KOPT-K1 (cell line): Measurements from ENCODE around the gene FBXL7.

Experiments used
- H3K27ac ChIP-seq: fragments of 200-600 bp; sonication (generic); 2 replicates; pipeline ENCODE4 v1.5.1; 2016; ENCODE audit warnings: antibody characterized with exemption, mild to moderate bottlenecking, low read depth, low read length; ENCODE audit not compliant: poor library complexity, severe bottlenecking
- H3K36me3 ChIP-seq: fragments of 200-600 bp; sonication (generic); 2 replicates; pipeline ENCODE4 v1.5.1; 2017; ENCODE audit warnings: antibody characterized with exemption, mild to moderate bottlenecking, low read length, moderate library complexity; ENCODE audit not compliant: insufficient read depth
- H3K9me3 ChIP-seq: fragments of 200-600 bp; sonication (generic); 2 replicates; pipeline ENCODE4 v1.5.1; 2017; ENCODE audit warnings: antibody characterized with exemption, low read length, mild to moderate bottlenecking; ENCODE audit not compliant: insufficient read depth, poor library complexity, severe bottlenecking

The FBXL7 gene

DNA sequence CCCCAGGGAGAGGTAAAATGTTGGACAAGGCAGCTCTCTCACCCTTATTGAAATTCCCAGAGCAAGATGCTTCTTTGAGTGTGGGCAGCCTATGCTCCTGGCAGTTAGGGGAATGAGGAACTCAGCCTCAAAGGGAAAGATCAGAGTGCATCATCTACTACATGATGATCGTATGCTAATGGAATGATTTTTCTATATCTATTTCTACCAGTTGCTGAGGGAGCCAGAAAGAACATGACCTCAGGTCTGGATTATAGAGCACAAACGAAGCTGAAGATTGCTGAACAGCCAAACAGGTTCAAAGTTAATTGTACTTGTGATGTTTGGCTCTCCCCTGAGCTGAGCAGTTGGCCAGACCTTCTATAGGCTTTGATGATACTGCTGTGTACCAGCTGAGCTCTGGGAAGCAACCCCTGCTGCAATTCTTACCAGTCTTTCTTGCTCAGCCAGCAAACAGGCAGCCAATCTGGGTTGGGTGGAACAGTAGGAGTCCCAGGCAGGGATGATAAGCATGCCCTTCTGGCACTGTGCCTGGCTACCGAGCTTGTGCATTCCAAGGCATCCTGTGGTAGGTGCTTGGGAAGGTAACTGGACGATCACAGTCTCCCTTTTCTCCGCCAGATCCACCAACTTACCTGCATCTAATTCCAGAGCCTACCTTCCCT, 10.3 kb upstream of the FBXL7 start:
- H3K36me3 ChIP-seq = no peaks in the 10 kb centered on the region
- H3K9me3 ChIP-seq = no peaks in the 10 kb centered on the region
- H3K27ac ChIP-seq = no peak overlapping the region

DNA sequence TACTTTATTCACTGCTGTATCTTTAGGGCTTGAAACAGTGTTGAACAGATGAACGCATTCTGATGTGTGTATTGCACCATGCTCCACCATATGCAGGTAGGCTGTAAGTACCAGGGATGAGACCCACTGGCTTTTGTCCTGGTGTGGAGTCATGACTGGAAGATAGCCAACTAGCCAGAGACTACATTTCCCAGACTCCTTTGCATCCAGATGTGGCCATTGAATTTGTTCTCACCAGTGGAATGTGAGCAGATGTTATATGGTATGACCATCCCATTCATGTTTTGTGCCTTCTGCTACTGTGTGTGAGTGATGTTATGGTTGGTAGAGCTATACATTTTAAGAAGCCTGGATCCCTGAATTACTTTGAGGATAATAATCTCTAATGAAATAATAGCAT, 7.4 kb upstream of the FBXL7 start:
- Histone ChIP-seq H3K9me3 (no peaks in the 10 kb centered on the region), H3K36me3 (no peaks in the 10 kb centered on the region), H3K27ac (no peak overlapping the region)

DNA sequence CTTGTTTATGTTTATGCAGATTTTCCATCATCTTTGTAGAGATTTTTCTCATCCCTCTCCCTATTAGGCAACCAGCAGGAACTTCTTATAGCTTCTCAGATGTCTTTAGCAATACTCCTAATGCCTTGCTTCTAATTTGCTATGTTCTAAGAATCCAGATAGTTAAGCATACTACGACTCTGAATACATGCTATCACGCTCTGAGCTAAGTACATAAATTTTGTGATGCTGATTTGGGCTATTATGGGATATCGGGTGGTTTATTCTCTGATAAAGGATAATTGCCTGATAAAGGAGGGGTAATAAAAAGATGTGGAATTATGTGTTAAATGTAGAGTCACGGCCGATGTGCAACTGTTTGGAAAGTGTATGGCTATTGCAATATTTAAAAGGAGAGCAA, 6.5 kb upstream of the FBXL7 start:
- no peaks in the 10 kb centered on the region for H3K9me3 ChIP-seq
- H3K27ac ChIP-seq = no peak overlapping the region
- H3K36me3 ChIP-seq = no peaks in the 10 kb centered on the region

DNA sequence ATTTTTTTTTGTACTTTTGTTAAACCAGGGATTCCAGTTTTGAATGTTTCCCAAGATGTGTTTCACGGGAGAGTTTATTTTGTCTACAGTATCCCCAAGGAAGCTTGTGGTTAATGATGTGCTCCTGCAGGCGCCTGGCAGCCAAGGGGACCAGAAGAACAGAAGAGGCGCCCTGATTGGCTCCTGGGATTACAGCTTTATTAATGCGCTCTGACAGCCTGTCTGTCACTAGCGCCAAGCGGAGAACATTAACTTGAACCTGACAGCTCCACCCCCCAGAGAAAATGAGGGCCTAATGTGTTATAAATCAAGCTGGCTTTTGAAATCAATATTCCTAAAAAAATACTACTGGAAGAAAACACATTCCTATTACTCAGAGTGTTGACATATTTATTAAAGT, 5.0 kb upstream of the FBXL7 start:
- H3K36me3 ChIP-seq = no peaks in the 10 kb centered on the region
- H3K27ac ChIP-seq = no peak overlapping the region
- no peaks in the 10 kb centered on the region for H3K9me3 ChIP-seq

DNA sequence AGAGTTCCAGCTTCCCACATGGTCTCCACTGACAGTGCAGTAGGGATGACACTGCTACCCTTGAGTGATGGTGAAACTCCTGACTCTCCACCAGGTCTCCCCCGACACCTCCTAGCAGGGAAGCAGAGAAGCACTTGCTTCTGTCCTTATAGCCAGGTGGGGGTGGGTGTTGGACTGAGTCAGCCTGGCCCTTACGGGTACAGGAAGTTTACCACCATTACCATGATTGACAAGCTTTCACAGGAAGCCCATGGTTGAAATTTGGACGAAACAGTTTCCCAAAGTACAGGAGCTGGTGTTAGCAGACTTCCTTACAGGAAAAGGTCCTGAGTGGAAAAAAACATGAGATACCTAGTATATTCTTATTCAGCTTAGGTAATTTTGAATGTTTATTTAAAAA, 3.1 kb upstream of the FBXL7 start:
- H3K9me3 ChIP-seq = no peaks in the 10 kb centered on the region
- H3K27ac ChIP-seq = no peak overlapping the region
- no peaks in the 10 kb centered on the region for H3K36me3 ChIP-seq

DNA sequence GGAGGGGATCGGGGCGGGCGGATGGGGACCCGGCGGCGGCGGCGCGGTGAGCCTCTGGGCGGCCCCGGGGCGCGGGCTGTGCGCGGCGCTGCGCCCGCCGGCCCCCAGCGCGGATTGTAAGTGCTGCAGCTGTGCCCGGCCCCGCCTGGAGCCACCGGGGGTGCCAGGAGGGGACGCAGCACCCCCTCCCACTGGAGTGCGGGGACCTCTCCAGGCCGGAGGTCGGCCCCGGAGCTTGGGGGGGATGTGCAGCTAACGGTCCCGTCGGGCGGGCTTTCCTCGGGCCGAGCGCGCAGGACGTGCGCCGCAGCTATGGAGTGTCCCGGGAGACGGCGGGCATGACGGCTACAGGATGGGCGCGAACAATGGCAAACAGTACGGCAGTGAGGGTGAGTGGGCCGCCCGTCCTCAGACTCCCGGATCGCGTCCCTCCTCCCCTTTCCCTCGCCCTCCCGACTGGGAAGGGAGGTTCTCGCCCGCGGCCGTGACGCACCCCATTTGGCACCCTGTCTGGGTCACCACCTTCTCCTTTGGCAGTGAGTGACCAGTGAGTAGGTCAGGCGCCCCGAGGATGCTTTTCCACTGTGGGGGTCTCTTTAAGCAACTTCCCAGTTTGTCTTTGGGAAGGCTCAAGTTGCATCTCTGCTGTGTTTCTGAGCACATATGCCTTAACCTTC, 483 bp downstream of the FBXL7 start:
- H3K27ac ChIP-seq = no peak overlapping the region
- no peaks in the 10 kb centered on the region for H3K9me3 ChIP-seq
- H3K36me3 ChIP-seq = no peaks in the 10 kb centered on the region

- Histone ChIP-seq H3K9me3 (no peaks in the 10 kb centered on the region), H3K36me3 (no peaks in the 10 kb centered on the region), H3K27ac (no peak overlapping the region)
Observed at GRCh38 chr5:15501091-15501791, 1.3 kb downstream of the FBXL7 start.

DNA sequence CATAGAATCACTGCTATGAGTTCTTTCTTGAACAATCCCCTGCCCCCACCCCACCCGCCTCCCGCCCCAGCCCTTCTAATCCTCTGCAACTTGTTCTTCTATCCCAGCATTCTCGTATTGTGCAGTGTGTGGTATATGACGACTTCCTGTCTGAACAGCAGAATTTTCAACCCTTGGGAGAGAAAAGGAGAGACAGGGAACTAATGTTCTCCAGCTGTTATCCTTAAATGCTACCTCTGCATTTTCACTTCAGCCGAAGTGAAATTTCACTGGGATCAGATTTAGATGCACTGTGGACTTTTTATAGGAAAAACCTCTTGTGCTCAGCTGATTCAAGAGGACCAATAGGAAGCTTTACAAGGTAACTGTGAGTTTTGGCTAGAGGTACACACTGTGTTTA, 2.2 kb downstream of the FBXL7 start:
- no peaks in the 10 kb centered on the region for H3K36me3 ChIP-seq
- H3K9me3 ChIP-seq = no peaks in the 10 kb centered on the region
- H3K27ac ChIP-seq = no peak overlapping the region

DNA sequence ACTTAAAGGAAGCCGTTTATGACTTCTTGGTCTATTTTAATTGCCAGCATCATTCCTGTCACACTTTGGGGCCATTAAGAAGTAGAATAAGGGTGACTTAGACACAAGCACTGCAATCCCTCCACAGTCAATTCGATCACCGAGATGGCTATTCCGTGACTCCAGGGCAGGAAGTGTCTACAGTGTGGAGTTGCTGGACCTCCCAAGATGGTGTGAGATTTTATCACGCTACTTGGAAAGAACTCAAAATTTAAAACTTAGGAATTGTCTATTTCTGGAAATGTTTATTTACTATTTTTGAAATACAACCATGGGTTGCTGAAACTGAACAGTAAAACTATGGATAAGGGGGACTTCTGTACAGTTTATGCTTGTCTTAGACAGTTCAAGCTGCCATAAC, 6.2 kb downstream of the FBXL7 start:
- Histone ChIP-seq H3K27ac (no peak overlapping the region), H3K36me3 (no peaks in the 10 kb centered on the region), H3K9me3 (no peaks in the 10 kb centered on the region)

- H3K36me3 ChIP-seq = no peaks in the 10 kb centered on the region
- no peaks in the 10 kb centered on the region for H3K9me3 ChIP-seq
- H3K27ac ChIP-seq = no peak overlapping the region
Observed at GRCh38 chr5:15506897-15507296, 6.9 kb downstream of the FBXL7 start.

DNA sequence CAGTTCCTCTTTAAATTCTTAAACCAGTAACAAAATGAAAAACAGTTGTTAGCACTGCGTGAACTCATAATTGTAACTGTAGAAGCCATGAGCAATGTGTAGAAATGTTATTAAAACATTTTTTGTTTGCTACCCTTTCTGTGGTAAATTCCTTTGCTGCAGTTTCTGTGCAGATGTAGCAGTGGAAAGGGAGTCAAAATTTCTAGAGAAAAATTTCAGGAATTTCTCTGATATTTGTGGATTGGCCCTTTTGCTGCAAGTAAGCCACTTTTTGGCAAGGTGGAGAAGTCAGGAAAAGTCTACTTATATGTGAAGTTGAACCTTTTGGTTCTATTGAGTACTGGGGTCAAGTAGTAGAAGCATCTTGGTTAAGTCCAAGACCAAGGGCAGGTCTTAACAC, 10.1 kb downstream of the FBXL7 start:
- Histone ChIP-seq H3K9me3 (no peaks in the 10 kb centered on the region), H3K27ac (no peak overlapping the region), H3K36me3 (no peaks in the 10 kb centered on the region)

DNA sequence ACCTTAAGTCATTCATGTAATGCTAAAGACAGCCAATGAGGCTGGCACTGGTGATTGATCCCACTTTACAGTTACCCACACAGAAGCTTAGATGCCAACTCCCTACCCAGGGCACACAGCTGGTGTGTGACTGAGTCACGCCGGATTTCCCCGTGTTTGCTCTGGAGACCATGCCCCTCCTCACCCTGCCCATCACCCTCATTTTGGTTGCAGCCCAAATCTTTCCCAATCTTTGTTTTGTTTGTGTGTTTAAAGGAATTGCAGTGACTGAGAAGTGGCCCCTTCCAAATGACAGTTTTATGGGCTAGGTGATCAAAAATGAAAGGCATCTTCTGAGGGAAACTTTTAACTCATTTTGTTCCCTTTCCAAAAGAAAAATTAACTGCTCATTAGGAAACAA, 10.9 kb downstream of the FBXL7 start:
- Histone ChIP-seq H3K36me3 (no peaks in the 10 kb centered on the region), H3K27ac (no peak overlapping the region), H3K9me3 (no peaks in the 10 kb centered on the region)

DNA sequence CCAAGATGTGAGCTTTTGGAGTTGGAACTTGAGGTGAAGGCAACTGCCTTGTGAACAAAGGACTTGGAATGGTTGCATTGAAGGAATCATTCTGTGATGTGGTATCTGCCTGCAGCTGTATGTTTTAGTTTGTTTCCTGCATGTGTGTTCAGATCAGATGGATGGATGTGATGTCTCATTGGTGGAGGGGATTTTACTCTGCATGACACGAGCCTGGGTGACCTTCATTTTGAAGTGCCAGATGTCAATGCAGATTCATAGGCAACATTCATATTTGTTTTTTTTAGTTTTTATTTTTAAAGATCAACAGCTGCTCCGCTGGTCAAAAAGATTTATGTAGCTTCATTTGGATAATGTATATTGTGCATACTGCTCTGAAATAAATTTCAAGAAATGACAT, 13.5 kb downstream of the FBXL7 start:
- Histone ChIP-seq H3K9me3 (no peaks in the 10 kb centered on the region), H3K27ac (no peak overlapping the region), H3K36me3 (no peaks in the 10 kb centered on the region)

- no peaks in the 10 kb centered on the region for H3K36me3 ChIP-seq
- H3K27ac ChIP-seq = no peak overlapping the region
- no peaks in the 10 kb centered on the region for H3K9me3 ChIP-seq
Observed at GRCh38 chr5:15513911-15514310, 13.9 kb downstream of the FBXL7 start.

GRCh38 chr5:15515229-15515628, 15.2 kb downstream of the FBXL7 start:
- Histone ChIP-seq H3K9me3 (no peaks in the 10 kb centered on the region), H3K27ac (no peak overlapping the region), H3K36me3 (no peaks in the 10 kb centered on the region)

DNA sequence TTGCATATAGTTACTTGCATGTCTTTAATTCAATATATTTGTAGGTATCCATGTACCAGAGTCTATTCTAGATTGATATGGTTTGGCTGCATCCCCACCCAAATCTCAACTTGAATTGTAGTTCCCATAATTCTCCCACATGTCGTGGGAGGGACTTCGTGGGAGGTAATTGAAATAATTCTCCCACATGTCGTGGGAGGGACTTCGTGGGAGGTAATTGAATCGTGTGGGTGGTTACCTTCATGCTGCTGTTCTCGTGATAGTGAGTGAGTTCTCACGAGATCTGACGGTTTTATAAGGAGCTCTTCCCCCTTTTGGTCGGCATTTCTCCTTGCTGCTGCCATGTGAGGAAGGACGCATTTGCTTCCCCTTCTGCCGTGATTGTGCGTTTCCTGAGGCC, 16.5 kb downstream of the FBXL7 start:
- H3K9me3 ChIP-seq = no peaks in the 10 kb centered on the region
- H3K36me3 ChIP-seq = no peaks in the 10 kb centered on the region
- no peak overlapping the region for H3K27ac ChIP-seq
